Mesenchymal stem cell (in vitro differentiated cells and primary cell): Measurements from ENCODE around the gene TJP1.

Source experiments
- DNase-seq: peaks from one replicate; pipeline ENCODE4 v3.0.0-alpha.2; 2013
- H2AFZ ChIP-seq: one replicate; pipeline ENCODE4 v1.6.1; 2013; ENCODE audit warnings: low read depth, mild to moderate bottlenecking, control low read depth, inconsistent platforms, low read length, moderate library complexity
- H2AK5ac ChIP-seq: 2 replicates; pipeline ENCODE4 v1.6.1; 2013; ENCODE audit warnings: low read length, moderate library complexity, mild to moderate bottlenecking, inconsistent platforms; ENCODE audit not compliant: severe bottlenecking
- H2BK120ac ChIP-seq: one replicate; pipeline ENCODE4 v1.6.1; 2013; ENCODE audit warnings: low read depth, mild to moderate bottlenecking, inconsistent platforms, low read length, moderate library complexity
- H2BK12ac ChIP-seq, 2 experiments: one replicate each; pipeline ENCODE4 v1.6.1; 2013; ENCODE audit warnings: inconsistent platforms in 2 of 2, low read length in 2 of 2, mild to moderate bottlenecking in 2 of 2, moderate library complexity in 2 of 2, control low read depth in 1 of 2
- H2BK15ac ChIP-seq: one replicate; pipeline ENCODE4 v1.6.1; 2013; ENCODE audit warnings: mild to moderate bottlenecking, low read depth, inconsistent platforms; ENCODE audit not compliant: poor library complexity, severe bottlenecking
- H2BK5ac ChIP-seq: 2 replicates; pipeline ENCODE4 v1.6.1; 2013; ENCODE audit warnings: low read depth, mild to moderate bottlenecking, low read length, control low read depth, inconsistent platforms; ENCODE audit not compliant: poor library complexity, severe bottlenecking
- H3K14ac ChIP-seq, 2 experiments: one replicate each; pipeline ENCODE4 v1.6.1; 2013; ENCODE audit warnings: inconsistent platforms in 2 of 2, low read length in 2 of 2, control low read depth in 1 of 2, mild to moderate bottlenecking in 1 of 2, moderate library complexity in 1 of 2
- H3K18ac ChIP-seq, 2 experiments: one replicate each; pipeline ENCODE4 v1.6.1; 2013; ENCODE audit warnings: inconsistent platforms in 2 of 2, low read length in 2 of 2, control low read depth in 1 of 2, low read depth in 1 of 2, mild to moderate bottlenecking in 1 of 2
- H3K23ac ChIP-seq, 2 experiments: one replicate each; pipeline ENCODE4 v1.6.1; 2013; ENCODE audit warnings: inconsistent platforms in 2 of 2, low read length in 2 of 2, mild to moderate bottlenecking in 2 of 2, moderate library complexity in 2 of 2, control low read depth in 1 of 2
- H3K27ac ChIP-seq: 2 replicates; pipeline ENCODE4 v1.5.1; 2013; ENCODE audit warnings: mild to moderate bottlenecking, moderate library complexity, low read length, control low read depth, inconsistent platforms; ENCODE audit not compliant: poor library complexity, severe bottlenecking
- H3K27me3 ChIP-seq, 2 experiments: 2 replicates each; pipeline versions ENCODE4 v1.6.1 to v1.7.0; 2013; ENCODE audit warnings: low read length in 2 of 2, mild to moderate bottlenecking in 2 of 2, moderate library complexity in 2 of 2, control low read depth in 1 of 2, inconsistent platforms in 1 of 2; ENCODE audit not compliant: control insufficient read depth in 1 of 2, insufficient read depth in 1 of 2
- H3K36me3 ChIP-seq, 2 experiments: 2 replicates each; pipeline versions ENCODE4 v1.6.1 to v1.7.0; 2013; ENCODE audit warnings: low read length in 2 of 2, control low read depth in 1 of 2, inconsistent platforms in 1 of 2, low read depth in 1 of 2, mild to moderate bottlenecking in 1 of 2; ENCODE audit not compliant: insufficient read depth in 2 of 2, control insufficient read depth in 1 of 2
- H3K4ac ChIP-seq, 2 experiments: one replicate each; pipeline ENCODE4 v1.6.1; 2013; ENCODE audit warnings: inconsistent platforms in 2 of 2, low read length in 2 of 2, mild to moderate bottlenecking in 2 of 2, moderate library complexity in 2 of 2, control low read depth in 1 of 2, low read depth in 1 of 2
- H3K4me1 ChIP-seq: 2 replicates; pipeline ENCODE4 v1.6.1; 2013; ENCODE audit warnings: low read depth, low read length, control low read depth; ENCODE audit not compliant: control insufficient read depth, insufficient read depth
- H3K4me2 ChIP-seq: 2 replicates; pipeline ENCODE4 v1.6.1; 2013; ENCODE audit warnings: low read length, mild to moderate bottlenecking, inconsistent platforms; ENCODE audit not compliant: poor library complexity, severe bottlenecking
- H3K4me3 ChIP-seq, 2 experiments: 2 replicates each; pipeline versions ENCODE4 v1.5.1 to v1.7.0; 2013; ENCODE audit warnings: low read length in 2 of 2, mild to moderate bottlenecking in 2 of 2, control low read depth in 1 of 2, low read depth in 1 of 2; ENCODE audit not compliant: insufficient read depth in 1 of 2
- H3K79me1 ChIP-seq: replicated peaks from 2 replicates; pipeline ENCODE4 v1.6.1; 2013; ENCODE audit warnings: mild to moderate bottlenecking, control low read depth, low read length, inconsistent platforms; ENCODE audit not compliant: poor library complexity, severe bottlenecking
- H3K9ac ChIP-seq: 2 replicates; pipeline ENCODE4 v1.7.0; 2013; ENCODE audit warnings: mild to moderate bottlenecking, low read length, moderate library complexity
- H3K9me3 ChIP-seq: 2 replicates; pipeline ENCODE4 v1.7.0; 2013; ENCODE audit warnings: mild to moderate bottlenecking, low read length; ENCODE audit not compliant: control insufficient read depth
- H4K8ac ChIP-seq: one replicate; pipeline ENCODE4 v1.6.1; 2013; ENCODE audit warnings: inconsistent platforms, mild to moderate bottlenecking, low read length, moderate library complexity
- H4K91ac ChIP-seq: one replicate; pipeline ENCODE4 v1.6.1; 2013; ENCODE audit warnings: mild to moderate bottlenecking, low read length, inconsistent platforms
- WGBS: methylation state at CpG from one replicate; pipeline ENCODE4 v1.1.7; 2013; ENCODE audit warnings: mixed read lengths; 5-methylcytosine and 5-hydroxymethylcytosine counted together

The TJP1 gene

DNA sequence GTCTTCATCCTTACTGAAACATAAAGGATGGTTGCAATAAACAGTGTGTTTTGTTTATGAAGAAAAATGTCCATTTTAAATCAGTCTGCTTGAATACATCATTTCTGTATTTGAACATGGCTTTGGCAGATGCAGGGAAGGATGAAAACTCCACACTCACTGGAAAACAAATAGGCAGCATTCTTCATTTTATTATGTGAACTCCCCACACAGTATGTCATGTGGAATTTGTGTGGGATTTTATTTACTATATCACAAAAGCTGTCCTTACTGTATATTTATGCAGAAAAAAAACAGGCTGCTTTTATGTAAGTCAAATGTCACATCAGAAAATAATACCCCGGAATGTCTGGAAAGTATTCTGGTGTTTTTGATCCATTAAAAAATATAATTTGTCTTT is 44.1 kb upstream of the TJP1 start:
- Histone ChIP-seq H4K91ac (no peak overlapping the region), H3K4me3 (no peak overlapping the region), H2BK5ac (no peak overlapping the region), H3K9me3 (no peaks in the 10 kb centered on the region), H2BK15ac (no peak overlapping the region), H2AK5ac (no peak overlapping the region), H2BK120ac (no peak overlapping the region), H3K23ac (no peak overlapping the region), H3K18ac (no peak overlapping the region), H3K4me2 (no peak overlapping the region), H3K79me1 (no peaks in the 10 kb centered on the region), H3K14ac (no peak overlapping the region), H2BK12ac (no peak overlapping the region), H2AFZ (no peak overlapping the region), H3K36me3 (no peaks in the 10 kb centered on the region), H3K27me3 (no peaks in the 10 kb centered on the region), H3K4me1 (peaks cover 2% of the 10 kb centered on the region), H3K9ac (no peak overlapping the region), H4K8ac (no peak overlapping the region), H3K4ac (no peak overlapping the region), H3K27ac (no peak overlapping the region)
- no CpG with 5 or more reads among the region's 1 CpG for WGBS
- no peak for DNase-seq

DNA sequence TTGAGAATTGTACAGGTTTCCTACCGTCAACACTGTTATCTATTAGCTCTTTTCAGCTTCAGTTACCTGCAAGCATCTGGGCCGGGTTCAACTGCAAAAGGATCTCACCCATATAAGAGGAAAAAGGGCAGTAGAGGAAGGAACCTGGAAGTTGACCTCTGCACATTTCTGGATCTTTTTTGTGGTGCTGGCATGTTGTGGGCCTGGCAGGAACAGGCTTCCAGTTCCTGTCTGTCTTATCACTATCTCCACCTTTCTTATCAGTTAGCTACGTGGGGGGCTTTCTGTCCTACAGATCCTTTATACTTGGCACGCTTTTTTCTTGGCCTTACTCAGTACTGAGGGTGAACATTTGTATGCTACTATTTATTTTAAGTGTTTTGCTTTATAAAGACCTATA is 42.2 kb upstream of the TJP1 start:
- peak overlapping the region; percentile 31 to 63 for H2BK12ac ChIP-seq
- no peak overlapping the region for H3K4me3 ChIP-seq
- peak overlapping the region in 1 of 2 experiments; percentile 66 for H3K18ac ChIP-seq
- H3K9me3 ChIP-seq = no peaks in the 10 kb centered on the region
- H3K4me1 ChIP-seq = peaks cover 4% of the 10 kb centered on the region
- no peaks in the 10 kb centered on the region for H3K36me3 ChIP-seq
- H2BK15ac ChIP-seq = no peak overlapping the region
- H3K9ac ChIP-seq = no peak overlapping the region
- no peak overlapping the region for H3K27ac ChIP-seq
- no peak overlapping the region for H4K8ac ChIP-seq
- H2AFZ ChIP-seq = no peak overlapping the region
- H3K23ac ChIP-seq = no peak overlapping the region
- no peak overlapping the region for H3K4ac ChIP-seq
- no peaks in the 10 kb centered on the region for H3K79me1 ChIP-seq
- no peak overlapping the region for H2BK120ac ChIP-seq
- H3K27me3 ChIP-seq = no peaks in the 10 kb centered on the region
- H3K14ac ChIP-seq = no peak overlapping the region
- no peak overlapping the region for H2BK5ac ChIP-seq
- WGBS = 76% methylated on average over 3 of the region's 4 CpGs
- H3K4me2 ChIP-seq = no peak overlapping the region
- no peak overlapping the region for H2AK5ac ChIP-seq
- DNase-seq = no peak
- H4K91ac ChIP-seq = no peak overlapping the region

- Histone ChIP-seq H3K36me3 (no peaks in the 10 kb centered on the region), H3K9ac (no peak overlapping the region), H3K4ac (no peak overlapping the region), H4K91ac (no peak overlapping the region), H2BK120ac (no peak overlapping the region), H3K4me2 (no peak overlapping the region), H2BK5ac (no peak overlapping the region), H3K79me1 (no peaks in the 10 kb centered on the region), H2BK12ac (peak overlapping the region; percentile 38 to 97), H3K27me3 (no peaks in the 10 kb centered on the region), H4K8ac (no peak overlapping the region), H3K18ac (no peak overlapping the region), H3K4me3 (no peak overlapping the region), H3K9me3 (no peaks in the 10 kb centered on the region), H2BK15ac (peak overlapping the region; percentile 41), H3K23ac (no peak overlapping the region), H3K27ac (no peak overlapping the region), H3K4me1 (peaks cover 7% of the 10 kb centered on the region), H2AFZ (no peak overlapping the region), H3K14ac (peak overlapping the region in 1 of 2 experiments; percentile 65), H2AK5ac (peak overlapping the region; percentile 57)
- 90% methylated on average over 4 of the region's 4 CpGs for WGBS
- DNase-seq = no peak
These were observed 41.2 kb upstream of the TJP1 start for GRCh38 chr15:29863438-29863837.

DNA sequence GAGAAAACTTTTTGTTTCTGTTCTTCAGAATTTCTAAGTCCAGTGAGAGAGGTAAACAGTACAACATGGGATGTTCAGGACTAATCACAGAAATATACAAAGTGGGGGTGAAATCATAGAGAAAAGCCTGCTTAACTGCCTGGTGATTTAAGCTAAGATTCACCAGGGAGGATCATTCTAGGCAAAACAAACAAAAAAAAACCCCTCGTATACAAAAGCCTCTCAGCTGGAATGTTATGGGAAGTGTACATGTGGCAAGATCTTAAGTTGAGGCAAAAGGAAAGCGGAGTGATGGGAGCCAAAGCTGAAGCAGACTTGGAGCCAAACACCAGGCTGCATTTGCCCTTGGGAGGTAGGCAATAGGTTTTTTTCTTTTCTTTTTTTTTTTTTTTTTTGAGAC is 40.0 kb upstream of the TJP1 start:
- peaks cover 7% of the 10 kb centered on the region for H3K4me1 ChIP-seq
- H2BK15ac ChIP-seq = no peak overlapping the region
- no peak overlapping the region for H3K23ac ChIP-seq
- H2AFZ ChIP-seq = no peak overlapping the region
- DNase-seq = peak; percentile 37
- H3K4ac ChIP-seq = no peak overlapping the region
- H3K9me3 ChIP-seq = no peaks in the 10 kb centered on the region
- H2BK12ac ChIP-seq = no peak overlapping the region
- H3K18ac ChIP-seq = no peak overlapping the region
- no peak overlapping the region for H2BK120ac ChIP-seq
- no peak overlapping the region for H2AK5ac ChIP-seq
- H2BK5ac ChIP-seq = no peak overlapping the region
- H4K91ac ChIP-seq = no peak overlapping the region
- no peak overlapping the region for H3K4me3 ChIP-seq
- no peaks in the 10 kb centered on the region for H3K79me1 ChIP-seq
- WGBS = 100% methylated on average over 1 of the region's 2 CpGs
- no peak overlapping the region for H4K8ac ChIP-seq
- no peaks in the 10 kb centered on the region for H3K27me3 ChIP-seq
- H3K4me2 ChIP-seq = no peak overlapping the region
- no peak overlapping the region for H3K27ac ChIP-seq
- no peak overlapping the region for H3K9ac ChIP-seq
- no peak overlapping the region for H3K14ac ChIP-seq
- no peaks in the 10 kb centered on the region for H3K36me3 ChIP-seq
